Right renal pelvis (tissue), 4 donors: ENCODE results near the gene TNRC18. TPM values are rescaled to one million over a fixed set of nuclear protein-coding genes. Genes with fewer than 3 reads are reported as not detected.
"Not testable (repeated sequence)": the region's sequence is repeated elsewhere in the genome, so short reads cannot be mapped to it uniquely, and the experiment has no call there.

Source experiments
- DNase-seq, 4 donors: peaks; one replicate each; pipeline ENCODE4 v3.0.0-alpha.2; 2013; ENCODE audit warnings: low read depth in 4 of 4, low spot score in 3 of 4, missing footprints in 1 of 4
- polyA plus RNA-seq, 4 donors: library from polyadenylated mRNA; unstranded; fragments of 120-200 nt; gene quantifications; one replicate each; pipeline ENCODE4 v1.2.1, GENCODE V29; 2013; ENCODE audit not compliant: insufficient read length in 4 of 4

The TNRC18 gene
- polyA plus RNA-seq, 4 donors, result 93.2 to 130 (median 104) TPM

GRCh38 chr7:5281598-5282500 is 141.8 kb downstream of the TNRC18 start:
- DNase-seq, result not testable (repeated sequence)

- no peak for DNase-seq
Measured at GRCh38 chr7:5279734-5280133, 143.9 kb downstream of the TNRC18 start.

GRCh38 chr7:5278766-5279165 is 144.9 kb downstream of the TNRC18 start:
- no peak for DNase-seq

GRCh38 chr7:5276611-5277010 is 147.0 kb downstream of the TNRC18 start:
- no peak for DNase-seq

- not testable (repeated sequence) for DNase-seq
Measured at GRCh38 chr7:5276123-5276522, 147.5 kb downstream of the TNRC18 start.

GRCh38 chr7:5275510-5275909 is 148.1 kb downstream of the TNRC18 start:
- not testable (repeated sequence) for DNase-seq

- not testable (repeated sequence) for DNase-seq
Measured at GRCh38 chr7:5274985-5275431, 148.6 kb downstream of the TNRC18 start.

GRCh38 chr7:5274441-5274840 is 149.2 kb downstream of the TNRC18 start:
- no peak for DNase-seq

GRCh38 chr7:5273831-5274405 is 149.7 kb downstream of the TNRC18 start:
- not testable (repeated sequence) for DNase-seq

GRCh38 chr7:5270788-5271187 is 152.8 kb downstream of the TNRC18 start:
- no peak for DNase-seq

- DNase-seq, result not testable (repeated sequence)
Measured at GRCh38 chr7:5269992-5270657, 153.5 kb downstream of the TNRC18 start.

- not testable (repeated sequence) for DNase-seq
Measured at GRCh38 chr7:5267829-5268228, 155.8 kb downstream of the TNRC18 start.

GRCh38 chr7:5266191-5267028 is 157.2 kb downstream of the TNRC18 start:
- DNase-seq, result no peak

- DNase-seq, result no peak
Measured at GRCh38 chr7:5265320-5266190, 158.1 kb downstream of the TNRC18 start.

- DNase-seq, result not testable (repeated sequence)
Measured at GRCh38 chr7:5263066-5263465, 160.6 kb downstream of the TNRC18 start.

GRCh38 chr7:5260530-5261068 is 163.0 kb downstream of the TNRC18 start:
- not testable (repeated sequence) for DNase-seq
